MM.1S (cell line): ENCODE results near the gene NUDT6.
A peak's percentile ranks its signal among the peaks of the same experiment; 100 is the strongest.

Experiments
- DNase-seq: peaks from one replicate; pipeline ENCODE4 v3.0.0-alpha.2; 2015
- H2AFZ ChIP-seq: fragments of 300-600 bp; sonication (generic); 2 replicates; pipeline ENCODE4 v1.6.0; 2016; ENCODE audit warnings: antibody characterized with exemption, low read length
- H3F3A ChIP-seq: fragments of 300-600 bp; sonication (generic); 2 replicates; pipeline ENCODE4 v1.6.1; 2016; ENCODE audit warnings: mild to moderate bottlenecking, antibody characterized with exemption, low read length, moderate library complexity, mixed read lengths; ENCODE audit not compliant: insufficient read depth
- H3K27ac ChIP-seq: fragments of 300-600 bp; sonication (generic); 2 replicates; pipeline ENCODE4 v1.5.1; 2016; ENCODE audit warnings: mild to moderate bottlenecking, low read length
- H3K27me3 ChIP-seq: fragments of 300-600 bp; sonication (generic); replicated peaks from 2 replicates; pipeline ENCODE4 v1.6.0; 2016; ENCODE audit warnings: low read length; ENCODE audit not compliant: insufficient read depth
- H3K36me3 ChIP-seq: fragments of 300-600 bp; sonication (generic); replicated peaks from 2 replicates; pipeline ENCODE4 v1.6.1; 2016; ENCODE audit warnings: mild to moderate bottlenecking, low read length, mixed read lengths; ENCODE audit not compliant: insufficient read depth
- H3K4me1 ChIP-seq: fragments of 300-600 bp; sonication (generic); 2 replicates; pipeline ENCODE4 v1.6.1; 2016; ENCODE audit warnings: low read length, mixed read lengths
- H3K4me2 ChIP-seq: fragments of 300-600 bp; sonication (generic); 2 replicates; pipeline ENCODE4 v1.6.0; 2016; ENCODE audit warnings: low read depth, low read length
- H3K4me3 ChIP-seq: fragments of 300-600 bp; sonication (generic); 2 replicates; pipeline ENCODE4 v1.5.1; 2016; ENCODE audit warnings: low read length, mixed read lengths
- H3K79me2 ChIP-seq: fragments of 300-600 bp; sonication (generic); 2 replicates; pipeline ENCODE4 v1.6.1; 2016; ENCODE audit warnings: mixed run types, low read length, mixed read lengths
- H3K9ac ChIP-seq: fragments of 300-600 bp; sonication (generic); 2 replicates; pipeline ENCODE4 v1.6.1; 2016; ENCODE audit warnings: low read length, mixed read lengths
- H3K9me2 ChIP-seq: fragments of 300-600 bp; sonication (generic); replicated peaks from 2 replicates; pipeline ENCODE4 v1.6.1; 2016; ENCODE audit warnings: mild to moderate bottlenecking, low read length, mixed read lengths; ENCODE audit not compliant: insufficient read depth
- H3K9me3 ChIP-seq: fragments of 300-600 bp; sonication (generic); replicated peaks from 2 replicates; pipeline ENCODE4 v1.6.1; 2016; ENCODE audit warnings: mild to moderate bottlenecking, low read length, mixed read lengths; ENCODE audit not compliant: insufficient read depth
- H4K20me1 ChIP-seq: fragments of 300-600 bp; sonication (generic); 2 replicates; pipeline ENCODE4 v1.6.1; 2016; ENCODE audit warnings: mild to moderate bottlenecking, low read length, moderate library complexity, mixed read lengths; ENCODE audit not compliant: insufficient read depth
- CTCF ChIP-seq: fragments of 300-600 bp; sonication (generic); IDR thresholded peaks from 2 replicates; pipeline ENCODE4 v1.5.1; 2016; ENCODE audit warnings: antibody characterized with exemption, low read length, mixed read lengths
- EZH2 ChIP-seq: fragments of 300-600 bp; sonication (generic); optimal IDR thresholded peaks from 2 replicates; pipeline ENCODE3; 2017; ENCODE audit warnings: low read depth, mild to moderate bottlenecking, antibody characterized with exemption, low read length, mixed read lengths
- EZH2phosphoT487 ChIP-seq: fragments of 300-600 bp; sonication (generic); IDR thresholded peaks from 2 replicates; pipeline ENCODE4 v1.6.1; 2018; ENCODE audit warnings: antibody characterized with exemption, low read length

NUDT6 gene

DNA sequence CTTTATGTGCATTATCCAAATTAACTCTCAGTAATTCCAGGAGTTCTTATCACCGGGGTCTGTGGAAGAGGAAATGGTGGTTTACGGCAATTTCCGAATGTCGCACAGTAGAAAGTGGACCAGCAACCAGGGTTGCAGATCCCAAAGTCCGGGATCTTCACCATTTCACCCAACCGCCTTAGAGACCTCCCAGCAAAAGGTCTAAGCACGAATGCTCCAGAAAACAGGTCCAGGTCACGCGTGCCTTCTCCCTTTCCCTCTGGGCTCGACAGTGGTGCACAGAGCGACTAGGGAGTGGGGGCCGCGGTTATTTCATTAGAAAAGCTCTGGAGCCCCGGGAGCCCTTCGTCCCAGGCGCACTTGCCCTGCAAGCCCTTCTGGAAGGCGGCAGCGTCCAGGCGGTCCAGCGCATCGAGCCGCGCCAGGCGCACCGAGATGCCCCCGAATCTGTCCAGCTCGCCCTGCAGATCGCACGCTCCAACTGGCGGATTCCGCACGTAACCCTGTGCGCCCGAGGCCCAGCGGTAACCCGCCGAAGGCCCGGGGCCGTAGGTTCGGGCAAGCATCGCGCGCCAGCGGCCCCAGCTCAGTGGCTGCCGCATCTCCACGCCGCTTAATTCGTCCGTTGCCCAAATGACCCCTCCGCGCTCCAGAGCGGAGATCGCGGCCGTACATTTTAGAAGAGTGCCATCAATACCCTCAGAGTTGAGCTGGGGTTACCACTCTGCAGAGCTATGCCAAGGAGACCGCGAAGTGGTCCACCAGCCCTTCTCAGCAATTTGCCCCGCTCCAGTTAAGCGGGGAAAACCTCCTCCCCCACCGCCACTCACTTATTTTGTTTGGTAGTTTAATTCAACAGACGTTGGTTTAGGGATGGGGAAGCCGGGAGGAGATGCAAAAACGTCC is at the start of gene NUDT6:
TSS of gene NUDT6 (minus strand) at position 627 of the 906 bp plus-strand sequence. CDS start at position 602, 25 bp downstream.
- Histone ChIP-seq H3K4me2 (peak within 1 kb of the TSS; percentile 94), H3K4me3 (peak within 1 kb of the TSS; percentile 91), H3F3A (peaks cover 19% of the 10 kb centered on the region), H3K9me2 (no peaks in the 10 kb centered on the region), H3K9me3 (no peaks in the 10 kb centered on the region), H3K27me3 (no peaks in the 10 kb centered on the region), H2AFZ (peak within 1 kb of the TSS; percentile 90), H4K20me1 (no peaks in the 10 kb centered on the region), H3K27ac (peak within 1 kb of the TSS; percentile 76; the same call in 1 of the 2 replicates), H3K36me3 (no peaks in the 10 kb centered on the region), H3K9ac (peak within 1 kb of the TSS; percentile 72), H3K79me2 (peaks cover 37% of the 10 kb centered on the region), H3K4me1 (peaks cover 6% of the 10 kb centered on the region)
- peak; percentile 73 for DNase-seq
- TF ChIP-seq CTCF (no peak), EZH2phosphoT487 (no peak), EZH2 (no peak)

GRCh38 chr4:122968227-122968812 is 45.9 kb upstream of the NUDT6 start:
- no peaks in the 10 kb centered on the region for H3K36me3 ChIP-seq
- no peak overlapping the region for H3K9ac ChIP-seq
- H3K27ac ChIP-seq: no peak overlapping the region
- H3K9me2 ChIP-seq: no peaks in the 10 kb centered on the region
- H3K4me3 ChIP-seq: no peak overlapping the region
- no peak overlapping the region for H3K4me2 ChIP-seq
- TF ChIP-seq CTCF (no peak), EZH2phosphoT487 (no peak), EZH2 (no peak)
- DNase-seq: no peak
- no peaks in the 10 kb centered on the region for H3K9me3 ChIP-seq
- no peaks in the 10 kb centered on the region for H3K79me2 ChIP-seq
- H2AFZ ChIP-seq: no peak overlapping the region
- no peaks in the 10 kb centered on the region for H3K4me1 ChIP-seq
- no peaks in the 10 kb centered on the region for H4K20me1 ChIP-seq
- H3K27me3 ChIP-seq: no peaks in the 10 kb centered on the region
- H3F3A ChIP-seq: no peaks in the 10 kb centered on the region

GRCh38 chr4:122967231-122967630 is 44.8 kb upstream of the NUDT6 start:
- H3K27ac ChIP-seq: no peak overlapping the region
- no peak overlapping the region for H3K4me2 ChIP-seq
- DNase-seq: no peak
- no peaks in the 10 kb centered on the region for H3K9me3 ChIP-seq
- no peaks in the 10 kb centered on the region for H3K9me2 ChIP-seq
- no peak overlapping the region for H2AFZ ChIP-seq
- H3F3A ChIP-seq: no peaks in the 10 kb centered on the region
- H3K79me2 ChIP-seq: no peaks in the 10 kb centered on the region
- TF ChIP-seq EZH2 (no peak), EZH2phosphoT487 (no peak), CTCF (no peak)
- no peaks in the 10 kb centered on the region for H3K4me1 ChIP-seq
- no peak overlapping the region for H3K9ac ChIP-seq
- no peaks in the 10 kb centered on the region for H3K27me3 ChIP-seq
- no peaks in the 10 kb centered on the region for H3K36me3 ChIP-seq
- no peaks in the 10 kb centered on the region for H4K20me1 ChIP-seq
- H3K4me3 ChIP-seq: no peak overlapping the region
